Activated naive CD4-positive, alpha-beta T cell treated with anti-CD3 and anti-CD28 coated beads, Interleukin-2, amount 10 ng/mL, durations not matched to agents 7 days and 5 days (primary cell): ENCODE measurements around the gene CHD5.

Source experiments
- CTCF ChIA-PET: fragments of 350-600 bp; sonication (Branson Sonifier 250); formaldehyde crosslinking; loops from one replicate; lab custom pipeline; 2021; ENCODE audit warnings: antibody characterized with exemption; lab: Charles Lee
- DNase-seq: peaks from one replicate; pipeline ENCODE4 v3.0.0-alpha.2; 2020
- H3K27ac Mint-ChIP-seq: one replicate; pipeline ENCODE4 v1.8.0; 2021; ENCODE audit warnings: mild to moderate bottlenecking, moderate library complexity, mixed read lengths
- H3K27me3 Mint-ChIP-seq: one replicate; pipeline ENCODE4 v1.8.0; 2021; ENCODE audit warnings: mild to moderate bottlenecking, mixed read lengths
- H3K36me3 Mint-ChIP-seq: one replicate; pipeline ENCODE4 v1.8.0; 2021; ENCODE audit warnings: mixed read lengths
- H3K4me1 Mint-ChIP-seq: one replicate; pipeline ENCODE4 v1.8.0; 2021; ENCODE audit warnings: mixed read lengths
- H3K4me3 Mint-ChIP-seq: one replicate; pipeline ENCODE4 v1.8.0; 2021; ENCODE audit warnings: mild to moderate bottlenecking, moderate library complexity, mixed read lengths
- H3K9me3 Mint-ChIP-seq: one replicate; pipeline ENCODE4 v1.8.0; 2021; ENCODE audit warnings: mixed read lengths

The CHD5 gene

DNA sequence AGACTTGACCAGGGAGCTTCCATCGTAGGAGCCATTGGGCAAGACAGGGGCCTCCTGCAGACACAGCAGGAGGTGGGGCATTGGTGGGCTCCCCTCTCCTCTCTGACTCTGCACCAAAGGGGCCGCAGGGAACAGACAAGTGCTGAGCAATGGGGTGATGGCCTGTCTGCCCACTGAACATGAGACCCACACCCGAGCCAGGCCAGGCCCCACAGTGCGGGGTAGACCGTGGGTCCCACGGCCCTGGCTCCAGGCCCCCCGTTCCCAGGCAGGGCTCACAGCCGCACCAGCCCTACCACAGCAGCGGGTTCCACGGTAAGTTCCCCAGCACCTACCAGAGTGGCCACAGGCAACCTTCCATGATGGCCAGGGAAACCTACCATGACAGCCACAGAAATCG is 45.9 kb downstream of the CHD5 start:
- Mint-ChIP-seq H3K27me3 (peaks cover 21% of the 10 kb centered on the region), H3K4me3 (no peak overlapping the region), H3K27ac (no peak overlapping the region), H3K9me3 (peaks cover 9% of the 10 kb centered on the region), H3K4me1 (no peaks in the 10 kb centered on the region), H3K36me3 (no peaks in the 10 kb centered on the region)
- DNase-seq = no peak
- CTCF ChIA-PET = no interaction called here

DNA sequence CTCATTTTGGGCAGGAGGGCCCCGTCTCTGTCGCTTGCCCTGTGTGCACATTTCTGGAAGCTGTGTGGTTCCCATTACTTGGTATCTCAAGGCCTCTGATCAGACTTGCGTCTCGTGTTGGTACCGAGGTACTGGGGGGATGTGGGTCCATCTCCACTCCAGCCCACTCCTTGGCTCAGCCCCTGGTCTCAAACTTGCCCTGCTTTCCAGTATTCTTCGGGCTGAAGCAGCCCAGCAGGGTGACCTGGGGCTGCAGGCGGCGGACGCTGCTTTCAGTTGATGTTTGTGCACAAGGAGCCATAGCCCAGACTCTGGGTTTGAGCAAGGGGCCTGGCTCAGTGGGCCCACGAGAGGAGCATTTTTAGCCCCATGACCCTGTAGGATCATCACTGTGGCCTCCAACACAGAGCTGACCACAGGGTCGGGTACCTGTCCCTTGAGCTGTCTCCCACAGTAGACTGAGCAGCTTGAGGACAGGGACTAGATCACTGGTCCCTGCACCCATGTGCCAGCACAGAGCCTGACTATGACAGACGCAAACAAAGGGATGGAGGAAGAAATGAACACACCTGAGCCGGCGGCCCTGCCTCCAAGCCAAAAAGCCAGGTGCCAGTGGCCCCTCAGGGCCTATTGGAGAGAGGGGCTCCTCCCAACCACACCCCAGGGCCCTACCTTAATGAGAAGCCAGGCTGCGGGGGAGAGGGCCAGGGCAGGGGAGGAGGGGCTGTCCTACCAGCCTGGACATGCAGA is 46.8 kb downstream of the CHD5 start:
- Mint-ChIP-seq H3K4me3 (no peak overlapping the region), H3K4me1 (no peaks in the 10 kb centered on the region), H3K27me3 (peaks cover 25% of the 10 kb centered on the region), H3K27ac (no peak overlapping the region), H3K36me3 (no peaks in the 10 kb centered on the region), H3K9me3 (peaks cover 9% of the 10 kb centered on the region)
- CTCF ChIA-PET = no interaction called here
- DNase-seq = no peak

DNA sequence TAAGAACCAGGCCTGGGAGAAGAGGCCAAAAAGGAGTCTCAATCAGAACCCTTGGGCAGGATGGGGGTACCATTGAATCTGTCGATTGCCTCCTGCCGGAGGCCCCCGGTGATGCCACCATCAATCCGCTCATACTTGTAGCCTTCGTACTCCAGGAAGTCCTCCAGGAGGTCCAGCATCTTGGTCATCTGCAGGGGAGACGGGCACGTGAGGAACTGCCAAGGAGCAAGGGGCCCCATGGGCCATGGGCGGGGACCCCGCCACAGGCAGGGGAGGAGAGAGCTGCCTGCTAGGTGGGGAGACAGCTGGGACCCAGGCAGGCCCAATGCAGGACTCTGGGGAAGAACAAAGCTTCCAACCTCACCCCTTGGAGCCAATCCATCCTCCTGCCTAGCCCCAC is 48.6 kb downstream of the CHD5 start:
- H3K4me1 Mint-ChIP-seq = peaks cover 6% of the 10 kb centered on the region
- H3K4me3 Mint-ChIP-seq = no peak overlapping the region
- H3K9me3 Mint-ChIP-seq = peaks cover 9% of the 10 kb centered on the region
- CTCF ChIA-PET = no interaction called here
- no peaks in the 10 kb centered on the region for H3K36me3 Mint-ChIP-seq
- no peak for DNase-seq
- no peak overlapping the region for H3K27ac Mint-ChIP-seq
- peaks cover 30% of the 10 kb centered on the region for H3K27me3 Mint-ChIP-seq

DNA sequence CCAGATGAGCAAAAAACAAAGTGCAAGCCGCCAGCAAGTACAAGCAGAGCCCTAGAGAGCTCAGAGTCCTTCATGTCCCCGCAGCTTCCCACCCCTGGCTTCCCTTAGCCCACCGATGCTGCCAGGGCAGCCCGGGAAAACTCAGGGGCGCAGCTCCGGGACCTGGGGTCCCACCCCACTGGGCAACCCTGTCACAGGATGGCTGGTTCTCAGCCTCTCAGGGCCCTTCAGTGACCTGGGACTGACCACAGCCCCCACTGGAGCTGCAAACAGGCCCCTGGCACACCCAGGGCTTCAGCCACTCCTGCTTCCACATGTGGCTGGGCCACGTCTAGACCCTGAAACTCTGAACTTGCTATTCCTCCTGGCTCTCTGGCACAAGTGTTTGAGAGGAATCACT is 49.5 kb downstream of the CHD5 start:
- CTCF ChIA-PET = no interaction called here
- no peak overlapping the region for H3K27ac Mint-ChIP-seq
- H3K9me3 Mint-ChIP-seq = peaks cover 9% of the 10 kb centered on the region

DNA sequence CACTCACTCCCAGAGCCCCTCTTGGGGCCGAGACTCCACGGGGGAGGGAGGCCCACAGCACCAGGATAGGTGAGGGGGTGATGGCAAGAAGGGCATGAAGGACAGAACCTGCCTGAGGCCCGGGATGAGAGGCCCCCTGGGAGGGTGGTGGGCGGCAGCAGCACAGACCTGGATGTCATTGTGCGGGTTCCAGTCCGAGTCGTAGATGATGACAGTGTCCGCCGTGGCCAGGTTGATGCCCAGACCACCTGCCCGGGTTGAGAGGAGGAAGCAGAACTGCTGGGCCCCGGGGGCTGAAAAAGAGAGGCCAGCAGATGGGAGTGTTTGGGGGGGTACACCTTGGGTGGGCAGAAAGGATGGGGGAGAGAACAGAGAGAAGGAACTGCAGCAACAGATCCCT is 50.1 kb downstream of the CHD5 start:
- CTCF ChIA-PET = no interaction called here
- H3K27me3 Mint-ChIP-seq = peaks cover 25% of the 10 kb centered on the region
- no peaks in the 10 kb centered on the region for H3K36me3 Mint-ChIP-seq

More for the DNA sequence above, 49.5 kb downstream of the CHD5 start:
- no peak for DNase-seq
- Mint-ChIP-seq H3K36me3 (no peaks in the 10 kb centered on the region), H3K4me1 (peaks cover 6% of the 10 kb centered on the region), H3K27me3 (peaks cover 24% of the 10 kb centered on the region), H3K4me3 (no peak overlapping the region)

DNA sequence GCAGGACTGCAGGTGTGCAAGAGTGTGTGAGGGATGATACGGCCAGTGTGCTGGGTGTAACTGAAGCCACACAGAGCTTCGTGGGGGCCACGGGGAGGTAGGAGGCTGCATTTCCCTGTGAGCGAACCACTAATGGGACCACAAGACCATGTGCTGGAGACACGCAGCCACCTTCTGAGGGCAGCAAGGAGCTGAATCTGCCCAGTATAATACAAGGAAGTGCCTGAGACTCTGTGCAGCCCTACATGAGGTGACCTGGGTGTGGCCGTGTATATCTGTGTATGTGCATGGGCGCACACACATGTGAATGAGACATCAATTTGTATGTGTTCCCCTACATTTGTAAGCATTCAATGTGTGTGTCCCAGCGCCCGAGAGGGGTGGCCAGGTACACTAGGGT is 50.8 kb downstream of the CHD5 start:
- peaks cover 30% of the 10 kb centered on the region for H3K27me3 Mint-ChIP-seq
- no peaks in the 10 kb centered on the region for H3K36me3 Mint-ChIP-seq
- DNase-seq = no peak
- peaks cover 9% of the 10 kb centered on the region for H3K9me3 Mint-ChIP-seq
- CTCF ChIA-PET = no interaction called here
- H3K27ac Mint-ChIP-seq = no peak overlapping the region
- no peak overlapping the region for H3K4me3 Mint-ChIP-seq
- H3K4me1 Mint-ChIP-seq = peaks cover 6% of the 10 kb centered on the region

More for the DNA sequence above, 50.1 kb downstream of the CHD5 start:
- Mint-ChIP-seq H3K27ac (no peak overlapping the region), H3K9me3 (peaks cover 9% of the 10 kb centered on the region), H3K4me1 (peaks cover 6% of the 10 kb centered on the region), H3K4me3 (no peak overlapping the region)
- DNase-seq = no peak

DNA sequence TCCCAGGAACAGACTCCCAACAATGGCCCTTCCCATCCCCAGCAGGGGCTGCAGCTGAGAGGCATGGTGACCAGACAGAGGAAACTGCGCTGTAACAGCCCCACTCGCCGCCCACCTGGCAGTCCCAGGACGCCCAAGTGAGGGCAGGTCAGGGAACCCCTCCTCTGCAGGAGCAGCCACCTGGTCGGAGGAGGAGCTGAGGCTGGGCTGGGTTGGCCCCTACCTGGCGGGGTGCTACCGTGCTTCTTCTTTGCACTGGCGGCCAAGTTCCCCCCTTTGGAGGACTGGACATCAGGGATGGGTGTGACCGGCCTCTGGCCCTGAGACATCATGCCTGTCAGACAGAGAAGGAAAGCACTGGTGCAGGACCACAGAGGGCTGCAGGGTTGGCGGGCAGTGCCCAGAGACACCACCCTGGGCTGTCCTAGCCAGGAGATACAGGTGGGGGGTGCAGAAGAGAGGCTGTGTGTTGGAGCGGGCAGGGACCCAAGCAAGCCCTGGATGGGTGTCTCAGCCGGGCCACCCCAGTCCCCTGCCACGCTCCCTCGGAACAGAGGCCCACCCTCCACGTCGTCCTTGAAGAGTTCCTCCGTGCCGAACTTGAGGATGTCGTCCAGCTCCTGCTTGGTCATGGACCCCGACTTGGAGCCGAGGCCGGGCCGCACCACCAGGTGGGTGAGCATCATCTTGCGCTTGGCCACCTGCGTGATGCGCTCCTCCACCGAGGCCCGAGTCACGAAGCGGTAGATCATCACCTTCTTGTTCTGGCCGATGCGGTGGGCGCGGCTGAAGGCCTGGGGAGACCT is 51.6 kb downstream of the CHD5 start:
- peaks cover 6% of the 10 kb centered on the region for H3K4me1 Mint-ChIP-seq
- H3K9me3 Mint-ChIP-seq = peaks cover 9% of the 10 kb centered on the region
- H3K4me3 Mint-ChIP-seq = no peak overlapping the region
- no peak overlapping the region for H3K27ac Mint-ChIP-seq
- DNase-seq = no peak
- CTCF ChIA-PET = no interaction called here
- peaks cover 28% of the 10 kb centered on the region for H3K27me3 Mint-ChIP-seq
- H3K36me3 Mint-ChIP-seq = no peaks in the 10 kb centered on the region

DNA sequence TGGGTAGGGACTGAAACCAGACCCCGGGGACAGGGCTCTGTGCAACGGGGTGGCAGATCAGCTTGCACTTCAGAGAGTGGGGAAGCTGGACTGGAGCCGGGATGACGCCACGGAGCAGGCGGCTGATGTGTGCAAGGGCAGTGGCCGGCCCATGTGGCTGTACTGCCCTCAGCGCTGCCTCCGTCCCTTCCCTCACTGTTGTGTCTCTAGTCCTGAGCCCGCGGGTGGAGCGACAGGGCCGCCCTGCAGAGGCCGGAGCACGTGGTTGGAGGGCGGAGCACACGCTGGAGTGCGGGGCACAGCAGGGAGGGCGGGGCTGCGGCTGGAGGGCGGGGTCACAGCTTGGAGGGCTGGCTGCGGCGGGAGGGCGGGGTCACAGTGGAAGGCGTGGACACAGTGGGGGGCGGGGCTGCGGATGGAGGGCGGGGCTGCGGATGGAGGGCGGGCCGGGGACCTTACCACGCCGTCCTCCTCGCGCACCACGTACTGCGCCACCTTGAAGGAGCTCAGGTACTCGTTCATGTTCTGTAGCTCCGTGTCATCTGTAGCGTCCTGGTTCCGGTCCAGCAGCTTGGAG is 52.4 kb downstream of the CHD5 start:
- Mint-ChIP-seq H3K27me3 (peaks cover 27% of the 10 kb centered on the region), H3K27ac (no peak overlapping the region), H3K4me3 (no peak overlapping the region), H3K4me1 (peaks cover 6% of the 10 kb centered on the region), H3K36me3 (no peaks in the 10 kb centered on the region), H3K9me3 (peaks cover 9% of the 10 kb centered on the region)
- DNase-seq = peak; percentile 84
- CTCF ChIA-PET = interaction anchor here (0.5 kb wide), 1 partner anchor 102 kb away, joined by 3 read pairs; no protein-coding TSS in a partner anchor

DNA sequence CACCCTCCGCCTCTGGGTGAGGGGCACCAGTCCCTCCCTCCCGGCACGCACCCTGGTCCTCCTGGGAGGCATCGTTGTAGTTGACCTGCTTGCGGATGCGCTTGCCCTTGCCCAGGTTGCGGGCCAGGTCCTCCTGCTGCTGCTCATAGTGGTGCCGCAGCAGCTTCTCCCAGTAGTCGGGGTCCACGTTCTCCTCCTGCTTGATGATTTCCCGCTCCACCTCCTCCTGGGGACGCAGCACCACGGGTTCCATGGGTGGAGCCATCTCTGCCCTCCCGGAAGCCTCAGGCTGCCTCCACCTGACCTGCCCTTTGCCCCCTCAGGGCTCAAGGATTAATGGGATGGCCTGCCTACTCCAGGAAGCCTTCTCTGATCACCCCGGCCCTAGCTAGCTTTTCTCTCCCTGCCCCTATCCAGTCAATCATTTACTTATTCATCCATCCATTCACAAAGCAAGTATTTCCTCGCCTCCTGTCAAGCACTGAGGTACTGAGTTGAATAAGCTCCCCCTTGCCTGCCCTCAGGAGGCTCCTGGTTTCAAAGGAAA is 53.5 kb downstream of the CHD5 start:
- CTCF ChIA-PET = interaction anchor here (0.6 kb wide), 1 partner anchor 246 kb away, joined by 3 read pairs; no protein-coding TSS in a partner anchor
- Mint-ChIP-seq H3K4me1 (peaks cover 6% of the 10 kb centered on the region), H3K4me3 (no peak overlapping the region), H3K27ac (peak overlapping the region; percentile 45), H3K27me3 (peaks cover 27% of the 10 kb centered on the region), H3K36me3 (no peaks in the 10 kb centered on the region), H3K9me3 (no peaks in the 10 kb centered on the region)
- no peak for DNase-seq

DNA sequence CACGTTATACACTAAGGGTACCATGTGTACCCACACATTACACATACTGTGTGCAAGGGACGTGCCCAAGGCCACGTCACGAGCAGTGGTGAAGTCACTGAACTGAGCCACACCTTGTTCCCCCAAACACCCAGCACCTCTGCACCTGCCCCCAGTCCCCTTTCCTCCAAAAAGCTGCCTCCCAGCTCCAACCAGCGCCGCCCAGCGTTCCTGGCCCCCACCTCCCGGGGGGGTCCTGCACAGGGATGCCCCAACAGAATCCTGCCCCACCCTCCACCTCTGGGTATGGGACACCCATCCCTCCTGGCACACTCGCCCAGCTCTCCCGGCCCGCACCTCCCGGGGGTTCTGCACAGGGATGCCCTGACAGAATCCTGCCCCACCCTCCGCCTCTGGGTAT is 54.1 kb downstream of the CHD5 start:
- Mint-ChIP-seq H3K36me3 (no peaks in the 10 kb centered on the region), H3K27ac (no peak overlapping the region), H3K4me1 (peaks cover 6% of the 10 kb centered on the region), H3K27me3 (peaks cover 27% of the 10 kb centered on the region), H3K9me3 (no peaks in the 10 kb centered on the region), H3K4me3 (no peak overlapping the region)
- no peak for DNase-seq
- CTCF ChIA-PET = no interaction called here

DNA sequence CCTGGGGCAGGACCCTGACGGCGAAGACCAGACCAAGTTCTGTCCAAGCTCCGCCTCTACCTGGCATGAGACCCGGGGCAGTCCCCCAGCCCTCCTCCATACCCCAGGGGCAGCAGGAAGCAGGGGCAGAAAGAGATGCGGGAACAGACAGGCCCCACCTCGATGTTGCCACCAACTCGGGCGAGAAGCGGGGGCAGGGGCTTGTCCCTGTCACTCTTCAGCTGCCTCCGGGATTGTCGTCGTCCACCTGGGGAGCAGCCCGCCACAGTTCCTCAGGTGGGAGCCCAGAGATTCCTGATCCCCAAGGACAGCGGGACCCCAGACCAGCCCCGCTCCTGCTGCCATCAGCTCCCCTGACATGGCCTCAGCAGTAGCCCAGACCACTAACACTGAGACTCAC is 54.8 kb downstream of the CHD5 start:
- Mint-ChIP-seq H3K4me1 (peaks cover 6% of the 10 kb centered on the region), H3K36me3 (no peaks in the 10 kb centered on the region), H3K27ac (no peak overlapping the region), H3K9me3 (no peaks in the 10 kb centered on the region), H3K4me3 (no peak overlapping the region), H3K27me3 (peaks cover 27% of the 10 kb centered on the region)
- CTCF ChIA-PET = no interaction called here
- no peak for DNase-seq

DNA sequence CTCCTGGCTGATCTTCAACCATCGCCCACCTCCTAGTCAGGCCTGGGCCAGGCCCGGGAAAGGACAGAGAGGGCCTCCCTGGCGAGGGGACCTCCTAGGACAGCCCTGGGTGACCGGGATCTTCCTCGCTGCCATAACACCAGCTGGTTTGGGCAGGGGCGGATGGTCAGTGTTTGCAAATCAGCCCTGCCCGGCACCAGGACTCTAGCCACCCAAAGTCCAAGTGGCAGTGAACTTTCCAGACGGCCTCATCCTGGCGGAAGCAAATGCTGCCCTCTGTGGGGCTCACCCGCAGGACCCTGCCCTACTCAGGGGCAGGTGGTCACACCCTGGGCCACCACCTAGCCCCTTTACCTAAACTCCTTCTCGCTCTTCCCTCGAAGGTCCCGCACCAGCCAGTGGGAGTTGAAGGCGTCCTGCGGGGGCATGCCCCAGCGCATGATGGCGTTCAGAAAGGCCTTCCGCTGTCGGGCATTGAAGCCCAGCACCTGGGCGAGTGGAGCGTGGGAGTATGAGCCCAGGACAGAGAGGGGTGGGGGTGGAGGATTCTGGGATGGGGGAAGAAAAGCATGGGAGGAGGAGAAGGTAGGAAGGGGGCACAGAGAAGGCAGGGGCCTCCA is 55.3 kb downstream of the CHD5 start:
- Mint-ChIP-seq H3K27me3 (peaks cover 27% of the 10 kb centered on the region), H3K36me3 (no peaks in the 10 kb centered on the region), H3K4me3 (no peak overlapping the region), H3K4me1 (peaks cover 6% of the 10 kb centered on the region), H3K27ac (no peak overlapping the region), H3K9me3 (no peaks in the 10 kb centered on the region)
- no peak for DNase-seq
- CTCF ChIA-PET = no interaction called here

DNA sequence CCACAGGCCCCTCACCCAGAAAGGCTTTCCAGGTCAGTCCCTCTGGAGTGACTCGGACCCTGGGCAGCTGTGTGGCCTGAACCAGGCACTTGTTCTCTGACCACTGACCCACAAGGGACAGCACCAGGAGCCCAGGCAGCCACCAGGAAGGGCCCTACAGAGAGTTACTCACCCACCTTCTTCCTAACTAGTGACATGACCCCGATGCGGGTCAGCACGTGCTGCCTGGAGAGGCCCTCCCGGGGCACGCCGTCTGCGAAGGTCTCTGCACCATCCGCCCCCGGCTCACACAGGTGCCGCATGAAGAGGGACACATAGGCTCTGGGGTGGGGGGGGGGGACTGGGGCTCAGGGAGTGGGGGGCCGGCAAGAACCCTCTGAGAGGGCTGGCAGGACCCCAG is 55.8 kb downstream of the CHD5 start:
- DNase-seq = no peak
- no peak overlapping the region for H3K4me3 Mint-ChIP-seq
- peaks cover 27% of the 10 kb centered on the region for H3K27me3 Mint-ChIP-seq
- H3K36me3 Mint-ChIP-seq = no peaks in the 10 kb centered on the region
- no peak overlapping the region for H3K27ac Mint-ChIP-seq
- peaks cover 6% of the 10 kb centered on the region for H3K4me1 Mint-ChIP-seq
- H3K9me3 Mint-ChIP-seq = no peaks in the 10 kb centered on the region
- CTCF ChIA-PET = no interaction called here

DNA sequence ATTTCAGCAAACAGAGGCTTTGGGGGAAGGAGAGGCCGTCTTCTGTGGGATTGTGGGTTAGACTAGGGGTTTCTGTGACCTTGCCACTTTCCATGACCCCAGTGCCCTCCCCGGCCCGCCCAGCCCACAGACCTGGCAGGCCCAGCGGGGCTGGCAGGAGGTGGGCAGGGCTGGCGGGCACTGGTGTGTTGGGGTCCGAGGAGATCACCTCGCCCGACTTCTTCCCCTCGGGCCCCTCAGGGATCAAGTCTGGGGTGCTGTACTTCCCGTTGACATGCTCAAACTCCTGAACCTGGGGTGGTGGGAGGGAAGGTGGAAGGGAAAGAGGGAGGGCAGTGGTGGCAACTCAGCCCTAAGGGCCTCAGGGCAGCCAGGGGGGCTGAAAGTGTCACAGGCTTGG is 56.3 kb downstream of the CHD5 start:
- no peak for DNase-seq
- peaks cover 6% of the 10 kb centered on the region for H3K4me1 Mint-ChIP-seq
- CTCF ChIA-PET = no interaction called here
- peaks cover 25% of the 10 kb centered on the region for H3K27me3 Mint-ChIP-seq
- no peak overlapping the region for H3K27ac Mint-ChIP-seq
- H3K36me3 Mint-ChIP-seq = no peaks in the 10 kb centered on the region
- no peaks in the 10 kb centered on the region for H3K9me3 Mint-ChIP-seq
- H3K4me3 Mint-ChIP-seq = no peak overlapping the region
